Activated B cell treated with CpG ODN at 0.5 μM for 24 hours (primary cell): ENCODE data around the gene HHATL. TPM values are rescaled to one million over a fixed set of nuclear protein-coding genes. Genes with fewer than 3 reads are reported as not detected.

Experiments
- ATAC-seq: fragments of 200-7000 bp; cut with Tn5 transposase; one replicate; pipeline ENCODE4 v1.10.0; 2021; ENCODE audit warnings: low read depth, mild to moderate bottlenecking, moderate library complexity
- CTCF ChIA-PET: fragments of 350-600 bp; sonication (Branson Sonifier 250); formaldehyde crosslinking; loops from one replicate; lab custom pipeline; 2021; ENCODE audit warnings: antibody characterized with exemption; lab: Charles Lee
- POLR2A ChIA-PET: fragments of 350-600 bp; sonication (Branson Sonifier 250); formaldehyde crosslinking; loops from one replicate; lab custom pipeline; 2021; ENCODE audit warnings: antibody characterized with exemption; lab: Charles Lee
- DNase-seq: peaks from one replicate; pipeline ENCODE4 v3.0.0; 2022
- H3K27ac Mint-ChIP-seq: one replicate; pipeline ENCODE4 v1.8.0; 2020; ENCODE audit warnings: mixed read lengths
- H3K27me3 Mint-ChIP-seq: one replicate; pipeline ENCODE4 v1.8.0; 2021; ENCODE audit warnings: mixed read lengths
- H3K36me3 Mint-ChIP-seq: one replicate; pipeline ENCODE4 v1.8.0; 2021; ENCODE audit warnings: low read depth, mixed read lengths
- H3K4me1 Mint-ChIP-seq: one replicate; pipeline ENCODE4 v1.8.0; 2021; ENCODE audit warnings: mixed read lengths
- H3K4me3 Mint-ChIP-seq: one replicate; pipeline ENCODE4 v1.8.0; 2020; ENCODE audit warnings: mild to moderate bottlenecking, mixed read lengths
- H3K9me3 Mint-ChIP-seq: one replicate; pipeline ENCODE4 v1.8.0; 2020; ENCODE audit warnings: mixed read lengths
- intact Hi-C: fragments of 100-400 bp; cut with micrococcal nuclease; formaldehyde crosslinking; loops from one replicate; pipeline ENCODE4 v1.15.1; 2024
- total RNA-seq: library from RNA; stranded (reverse); gene quantifications from 2 replicates; pipeline ENCODE4 v1.2.3, GENCODE V29; 2022
- TF ChIP-seq, protein P1 (sequence below): fragments of 200-600 bp; IDR thresholded peaks from one replicate; pipeline ENCODE4 v1.8.0; 2022; ENCODE audit warnings: antibody characterized with exemption, mild to moderate bottlenecking

HHATL gene
- total RNA-seq, 1 donor from 2014 or later, result not detected

DNA sequence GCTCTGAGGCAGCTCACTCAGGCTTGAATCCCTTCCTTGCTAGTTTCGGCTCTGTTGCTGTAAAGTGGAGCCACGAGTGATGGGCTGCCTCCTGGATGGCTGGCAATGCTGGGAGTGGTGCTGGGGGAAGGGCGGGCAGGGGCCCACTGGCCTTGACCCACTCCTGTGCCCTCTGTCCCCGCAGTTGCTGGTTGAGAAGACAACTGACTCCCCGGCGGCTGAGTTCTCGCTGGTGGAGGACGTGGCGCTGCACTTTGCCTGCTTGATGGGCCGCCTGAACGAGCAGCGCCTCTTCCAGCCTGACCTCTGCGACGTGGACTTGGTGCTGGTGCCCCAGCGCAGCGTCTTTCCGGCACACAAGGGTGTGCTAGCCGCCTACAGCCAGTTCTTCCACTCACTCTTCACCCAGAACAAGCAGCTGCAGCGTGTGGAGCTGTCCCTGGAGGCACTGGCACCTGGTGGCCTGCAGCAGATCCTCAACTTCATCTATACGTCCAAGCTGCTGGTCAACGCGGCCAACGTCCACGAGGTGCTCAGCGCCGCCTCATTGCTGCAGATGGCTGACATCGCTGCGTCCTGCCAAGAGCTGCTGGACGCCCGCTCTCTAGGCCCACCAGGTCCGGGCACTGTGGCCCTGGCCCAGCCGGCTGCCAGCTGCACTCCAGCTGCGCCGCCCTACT is 44.4 kb downstream of the HHATL start:
- CTCF ChIA-PET, result no interaction called here
- H3K4me1 Mint-ChIP-seq, result peaks cover 9% of the 10 kb centered on the region
- POLR2A ChIA-PET, result no interaction called here
- TF ChIP-seq, protein P1, sequence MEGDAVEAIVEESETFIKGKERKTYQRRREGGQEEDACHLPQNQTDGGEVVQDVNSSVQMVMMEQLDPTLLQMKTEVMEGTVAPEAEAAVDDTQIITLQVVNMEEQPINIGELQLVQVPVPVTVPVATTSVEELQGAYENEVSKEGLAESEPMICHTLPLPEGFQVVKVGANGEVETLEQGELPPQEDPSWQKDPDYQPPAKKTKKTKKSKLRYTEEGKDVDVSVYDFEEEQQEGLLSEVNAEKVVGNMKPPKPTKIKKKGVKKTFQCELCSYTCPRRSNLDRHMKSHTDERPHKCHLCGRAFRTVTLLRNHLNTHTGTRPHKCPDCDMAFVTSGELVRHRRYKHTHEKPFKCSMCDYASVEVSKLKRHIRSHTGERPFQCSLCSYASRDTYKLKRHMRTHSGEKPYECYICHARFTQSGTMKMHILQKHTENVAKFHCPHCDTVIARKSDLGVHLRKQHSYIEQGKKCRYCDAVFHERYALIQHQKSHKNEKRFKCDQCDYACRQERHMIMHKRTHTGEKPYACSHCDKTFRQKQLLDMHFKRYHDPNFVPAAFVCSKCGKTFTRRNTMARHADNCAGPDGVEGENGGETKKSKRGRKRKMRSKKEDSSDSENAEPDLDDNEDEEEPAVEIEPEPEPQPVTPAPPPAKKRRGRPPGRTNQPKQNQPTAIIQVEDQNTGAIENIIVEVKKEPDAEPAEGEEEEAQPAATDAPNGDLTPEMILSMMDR, result no peak
- ATAC-seq (no peak), DNase-seq (no peak)
- intact Hi-C loops, result no loop called here
- H3K4me3 Mint-ChIP-seq, result no peak overlapping the region
- no peak overlapping the region for H3K27ac Mint-ChIP-seq
- H3K27me3 Mint-ChIP-seq, result no peaks in the 10 kb centered on the region
- no peaks in the 10 kb centered on the region for H3K9me3 Mint-ChIP-seq
- no peaks in the 10 kb centered on the region for H3K36me3 Mint-ChIP-seq

DNA sequence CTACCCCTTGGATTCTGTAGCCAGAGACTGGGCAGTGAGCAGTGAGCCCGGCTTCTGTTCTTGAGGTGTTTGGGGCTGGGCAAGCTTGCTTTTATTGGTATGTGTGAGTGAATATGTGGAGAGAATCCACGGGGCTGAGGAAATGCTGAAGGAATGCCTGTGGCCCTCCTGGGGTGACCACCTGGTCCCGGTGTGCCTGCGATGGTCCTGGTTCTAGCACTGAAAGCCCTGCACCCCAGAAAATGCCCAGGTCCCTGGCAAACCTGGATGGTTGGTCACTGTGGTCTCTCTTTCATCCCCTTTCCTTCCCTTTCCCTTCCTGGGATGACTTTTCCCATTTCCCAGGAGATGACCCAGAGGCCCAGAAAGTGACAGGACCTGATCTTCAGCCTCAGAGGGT is 44.9 kb downstream of the HHATL start:
- intact Hi-C loops, result no loop called here
- no peak for ATAC-seq
- CTCF ChIA-PET, result no interaction called here

DNA sequence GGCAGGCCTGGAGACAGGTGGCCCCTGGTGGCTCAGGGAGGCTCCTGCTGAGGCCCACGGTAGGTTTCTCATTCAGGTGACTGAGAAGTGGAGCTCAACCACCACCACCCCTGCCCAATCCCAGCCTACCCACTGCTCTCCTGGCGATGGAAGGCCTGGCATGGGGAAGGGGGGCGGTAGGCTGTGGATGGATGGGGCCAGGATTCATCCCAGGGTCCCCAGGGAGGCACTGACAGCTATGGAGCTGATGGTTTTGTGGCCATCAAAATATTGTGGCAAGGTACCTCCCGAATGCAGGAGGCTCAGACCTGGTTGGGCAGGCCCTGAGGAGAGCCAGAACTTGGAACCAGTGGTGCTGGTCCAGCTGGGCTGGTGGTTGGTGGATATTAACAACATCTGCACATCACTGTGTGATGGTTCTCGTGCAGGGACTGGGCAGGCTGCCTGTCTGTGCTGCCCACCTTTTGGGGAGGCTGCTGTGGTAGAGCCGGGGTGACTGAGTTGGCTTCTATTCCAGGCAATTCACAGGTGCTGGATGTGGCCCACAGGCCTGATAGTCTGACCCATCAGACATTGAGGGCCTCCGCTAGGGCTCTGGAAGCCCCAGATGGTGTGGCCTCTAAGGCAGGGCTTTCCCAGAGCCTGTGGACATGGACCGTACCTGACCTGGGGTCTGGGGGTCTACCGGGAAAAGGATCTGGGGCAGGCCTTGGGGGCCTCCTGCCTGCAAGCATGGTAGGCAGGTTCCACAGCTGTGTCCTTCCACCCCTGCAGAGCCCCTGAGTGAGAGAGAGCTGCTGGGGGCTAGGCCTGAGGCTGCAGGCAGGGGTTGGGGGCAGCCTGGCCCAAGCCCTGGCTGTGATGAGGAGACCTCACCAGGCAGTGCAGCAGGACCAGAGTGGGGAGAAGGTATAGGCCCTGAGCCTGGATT is 45.7 kb downstream of the HHATL start:
- POLR2A ChIA-PET, result no interaction called here
- DNase-seq, result no peak
- H3K4me1 Mint-ChIP-seq, result peaks cover 21% of the 10 kb centered on the region
- intact Hi-C loops, result no loop called here
- no peak overlapping the region for H3K27ac Mint-ChIP-seq
- ATAC-seq, result no peak
- no peaks in the 10 kb centered on the region for H3K9me3 Mint-ChIP-seq
- peaks cover 1% of the 10 kb centered on the region for H3K27me3 Mint-ChIP-seq
- no peak overlapping the region for H3K4me3 Mint-ChIP-seq
- no peaks in the 10 kb centered on the region for H3K36me3 Mint-ChIP-seq
- CTCF ChIA-PET, result no interaction called here
- TF ChIP-seq, protein P1, result no peak

More for the DNA sequence above, 44.9 kb downstream of the HHATL start:
- Mint-ChIP-seq H3K27me3 (no peaks in the 10 kb centered on the region), H3K27ac (no peak overlapping the region), H3K9me3 (no peaks in the 10 kb centered on the region), H3K36me3 (no peaks in the 10 kb centered on the region), H3K4me1 (peaks cover 15% of the 10 kb centered on the region), H3K4me3 (no peak overlapping the region)
- TF ChIP-seq, protein P1, result no peak
- POLR2A ChIA-PET, result no interaction called here
- DNase-seq, result no peak

DNA sequence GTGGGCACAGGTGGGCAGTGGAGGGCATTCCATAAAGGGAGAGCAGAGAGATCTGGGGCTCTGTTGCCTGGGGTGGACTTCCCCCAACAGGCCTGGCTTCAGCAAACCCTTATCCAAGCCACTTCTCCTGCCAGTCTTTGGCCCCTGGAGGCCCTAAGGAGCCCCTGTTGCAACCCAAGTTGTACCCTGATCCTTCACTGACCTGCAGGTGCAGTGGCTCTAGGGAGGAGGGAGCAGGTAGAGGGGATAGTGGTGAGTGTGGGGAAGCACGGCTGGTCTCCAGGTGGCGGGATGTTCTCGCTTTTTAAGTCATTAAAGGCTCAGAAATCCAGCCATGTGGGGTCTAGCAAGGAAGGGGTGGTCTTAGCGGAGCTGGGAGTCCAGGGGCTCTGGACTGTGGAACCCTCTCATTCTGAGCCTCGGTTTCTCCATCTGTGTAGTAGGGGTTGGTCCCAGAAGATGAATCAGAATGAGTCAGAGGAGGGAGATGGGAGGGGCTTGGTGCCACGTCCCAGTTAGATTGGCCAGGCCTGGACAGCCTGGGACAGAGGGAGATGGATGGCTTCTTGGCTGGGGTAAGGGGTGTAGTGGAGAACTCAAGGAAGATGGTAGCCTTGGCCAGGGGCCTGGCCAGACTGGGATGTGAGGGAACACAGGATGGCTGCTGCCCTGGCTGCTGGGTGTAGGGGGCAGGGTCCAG is 46.5 kb downstream of the HHATL start:
- TF ChIP-seq, protein P1, result no peak
- DNase-seq, result no peak
- CTCF ChIA-PET, result no interaction called here
- POLR2A ChIA-PET, result no interaction called here
- Mint-ChIP-seq H3K9me3 (no peaks in the 10 kb centered on the region), H3K4me3 (no peak overlapping the region), H3K36me3 (no peaks in the 10 kb centered on the region), H3K27me3 (peaks cover 2% of the 10 kb centered on the region), H3K27ac (no peak overlapping the region), H3K4me1 (peaks cover 22% of the 10 kb centered on the region)
- no peak for ATAC-seq
- intact Hi-C loops, result no loop called here
